NCI-H1417 (cell line): ENCODE measurements around the gene EPHB4.
"Not testable (repeated sequence)": the region's sequence is repeated elsewhere in the genome, so short reads cannot be mapped to it uniquely, and the experiment has no call there.

ENCODE experiments used
- DNase-seq, 3 experiments: peaks; one replicate each; lab custom pipeline; 2025; lab: John Stamatoyannopoulos, UW

EPHB4 gene

GRCh38 chr7:100791881-100792666 lies 35.2 kb downstream of the EPHB4 start:
- no peak for DNase-seq

DNA sequence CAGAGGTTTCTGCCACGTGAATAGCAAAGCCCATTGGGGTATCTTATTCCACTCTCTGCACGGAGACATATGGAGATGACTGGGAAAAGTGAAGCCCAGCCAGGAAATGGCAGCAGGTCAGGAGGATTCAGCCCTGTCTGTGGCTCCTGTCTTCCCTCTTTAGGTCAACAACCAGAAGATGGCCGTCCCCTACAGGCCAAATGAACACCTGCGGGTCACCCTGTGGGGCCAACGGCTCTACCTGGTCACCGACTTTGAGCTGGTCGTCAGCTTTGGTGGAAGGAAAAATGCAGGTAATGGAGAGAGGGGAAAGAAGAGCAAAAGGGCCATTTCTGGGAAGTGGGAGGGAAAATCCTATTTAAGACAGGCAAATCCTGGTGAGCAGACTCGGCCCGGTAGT lies 38.3 kb downstream of the EPHB4 start:
- no peak for DNase-seq

GRCh38 chr7:100786323-100786722 lies 41.0 kb downstream of the EPHB4 start:
- no peak for DNase-seq

- no peak for DNase-seq
Measured at GRCh38 chr7:100785878-100786277, 41.4 kb downstream of the EPHB4 start.

DNA sequence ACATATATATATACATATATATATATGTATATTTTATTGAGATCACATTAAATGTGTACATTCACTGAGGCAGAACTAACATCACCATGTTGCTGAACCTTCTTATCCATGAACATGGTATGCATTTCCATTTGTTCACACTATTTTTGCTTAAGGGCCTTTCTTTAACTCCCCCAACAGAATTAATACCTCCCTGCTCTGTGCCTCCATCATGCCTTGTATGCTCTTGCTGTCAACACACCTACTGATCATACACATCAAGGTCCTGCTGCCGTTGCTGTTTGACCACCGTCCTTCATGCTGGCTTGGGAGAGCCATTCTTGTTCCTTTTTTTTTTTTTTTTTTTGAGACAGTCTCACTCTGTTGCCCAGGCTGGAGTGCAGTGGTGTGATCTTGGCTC lies 43.5 kb downstream of the EPHB4 start:
- no peak for DNase-seq

GRCh38 chr7:100781255-100781654 lies 46.1 kb downstream of the EPHB4 start:
- DNase-seq, result no peak

- no peak for DNase-seq
Measured at GRCh38 chr7:100779359-100779758, 48.0 kb downstream of the EPHB4 start.

- DNase-seq, result no peak
Measured at GRCh38 chr7:100778061-100778621, 49.2 kb downstream of the EPHB4 start.

DNA sequence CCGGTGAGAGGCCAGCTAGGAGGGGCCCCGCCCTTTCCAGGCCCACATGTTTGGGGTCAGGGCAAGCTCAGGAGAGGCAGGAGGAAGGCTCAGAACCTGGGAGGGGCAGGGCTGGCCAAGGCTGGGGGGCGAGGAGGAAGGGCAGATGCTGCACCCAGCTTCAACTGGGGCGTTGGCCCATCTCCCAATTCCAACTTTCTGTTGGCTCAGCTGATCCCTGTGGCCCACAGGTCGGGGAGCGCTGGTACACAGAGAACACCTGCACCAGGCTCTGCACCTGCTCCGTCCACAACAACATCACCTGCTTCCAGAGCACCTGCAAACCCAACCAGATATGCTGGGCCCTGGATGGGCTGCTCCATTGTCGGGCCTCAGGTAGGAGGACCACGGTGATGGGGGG lies 53.8 kb downstream of the EPHB4 start:
- no peak for DNase-seq

- DNase-seq, result no peak
Measured at GRCh38 chr7:100768784-100769183, 58.5 kb downstream of the EPHB4 start.

- no peak for DNase-seq
Measured at GRCh38 chr7:100765250-100765649, 62.1 kb downstream of the EPHB4 start.

DNA sequence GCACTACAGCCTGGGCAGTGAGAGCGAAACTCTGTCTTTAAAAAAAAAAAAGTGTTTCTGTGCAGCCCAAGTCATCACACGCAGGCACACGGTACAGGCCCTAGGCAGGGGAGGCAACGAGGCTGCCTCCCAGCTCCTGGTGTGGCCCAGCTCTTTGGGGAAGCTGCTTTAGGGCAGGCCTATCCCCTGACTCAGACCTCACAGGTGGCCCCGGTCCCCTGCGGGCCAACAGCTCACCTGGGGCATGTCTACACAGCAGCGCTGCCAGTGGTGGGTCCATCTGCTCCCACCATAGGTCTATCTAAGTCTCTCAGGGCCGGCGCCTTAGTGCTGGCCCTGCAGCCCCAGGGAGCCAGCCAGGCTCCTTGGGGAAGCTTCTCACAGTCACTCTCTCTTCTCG lies 62.5 kb downstream of the EPHB4 start:
- no peak for DNase-seq

DNA sequence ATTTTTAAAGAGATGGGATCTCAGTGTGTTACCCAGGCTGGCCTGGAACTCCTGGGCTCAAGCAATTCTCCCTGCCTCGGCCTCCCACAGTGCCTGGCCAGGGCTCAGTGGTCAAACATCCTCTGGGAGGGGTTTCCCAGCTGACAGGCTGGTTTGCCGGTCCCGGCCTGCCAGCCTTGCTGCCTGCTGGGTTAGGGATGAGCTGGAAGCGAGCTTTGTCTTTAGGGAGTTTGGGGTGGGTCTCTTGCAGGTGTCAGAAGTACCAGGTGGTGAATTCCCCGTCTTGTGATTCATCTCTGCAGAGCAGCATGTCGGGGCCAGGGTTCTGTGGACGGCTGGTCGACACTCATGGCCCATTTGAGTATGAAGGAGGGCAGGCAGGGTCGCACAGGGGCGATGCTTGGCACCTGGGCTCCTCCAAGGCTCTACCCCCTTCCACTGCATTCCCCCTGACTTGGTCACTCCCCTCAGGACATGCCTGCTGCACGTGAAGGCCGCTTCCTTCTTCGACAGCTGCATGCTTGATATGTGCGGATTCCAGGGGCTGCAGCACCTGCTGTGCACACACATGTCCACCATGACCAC lies 63.7 kb downstream of the EPHB4 start:
- DNase-seq, result no peak

GRCh38 chr7:100762841-100763240 lies 64.5 kb downstream of the EPHB4 start:
- DNase-seq, result not testable (repeated sequence)

- DNase-seq, result no peak
Measured at GRCh38 chr7:100759357-100760171, 67.8 kb downstream of the EPHB4 start.

GRCh38 chr7:100753750-100754149 lies 73.6 kb downstream of the EPHB4 start:
- DNase-seq, result no peak

DNA sequence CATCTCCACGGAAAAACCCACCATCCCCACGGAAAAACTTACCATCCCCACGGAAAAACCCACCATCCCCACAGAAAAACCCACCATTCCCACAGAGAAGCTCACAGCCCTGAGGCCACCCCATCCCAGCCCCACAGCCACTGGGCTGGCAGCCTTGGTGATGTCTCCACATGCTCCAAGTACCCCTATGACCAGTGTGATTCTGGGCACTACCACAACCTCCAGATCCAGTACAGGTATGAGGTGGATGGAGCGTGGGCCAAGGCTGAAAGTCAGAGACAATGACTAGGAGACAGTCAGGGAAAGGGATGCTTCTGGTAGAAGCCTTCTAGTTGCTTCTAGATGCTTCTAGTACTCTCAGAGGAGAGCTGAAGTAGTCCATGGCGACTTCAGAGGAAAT lies 74.3 kb downstream of the EPHB4 start:
- DNase-seq, result no peak
